K562 (cell line): Measurements from ENCODE around the gene OCA2. TPM values are rescaled to one million over a fixed set of nuclear protein-coding genes. Genes with fewer than 3 reads are reported as not detected.
"Not testable (repeated sequence)": the region's sequence is repeated elsewhere in the genome, so short reads cannot be mapped to it uniquely, and the experiment has no call there.

Experiments used
- ATAC-seq: fragments of 200-7000 bp; cut with Tn5 transposase; 3 replicates; pipeline ENCODE4 v1.9.1; 2020; ENCODE audit warnings: moderate library complexity
- BruUV-seq: library from RNA; stranded (reverse); fragments of 400-500 nt; replicated peaks from 2 replicates; lab custom pipeline; 2021; lab: Mats Ljungman, UMichigan
- CTCF ChIA-PET: fragments of 300-600 bp; formaldehyde crosslinking; extraction: SDS; loops from one replicate; lab custom pipeline; 2021; ENCODE audit warnings: low intra/inter-chr PET ratio; lab: Yijun Ruan, JAX
- POLR2A ChIA-PET: fragments of 300-600, 350-650 bp; sonication (Branson Sonifier 250); formaldehyde crosslinking; extraction: SDS; loops from one replicate; lab custom pipeline; 2021; ENCODE audit warnings: antibody characterized with exemption, inconsistent platforms; lab: Yijun Ruan, JAX
- DNase-seq, 4 experiments: peaks; one replicate each; pipeline versions ENCODE4 v3.0.0 to v3.0.0-alpha.2; 2011 to 2018; ENCODE audit warnings: low spot score in 3 of 4, mixed read lengths in 3 of 4; ENCODE audit errors: extremely low read depth in 1 of 4
- FAIRE-seq: peaks from 2 replicates; lab custom pipeline; 2011; peaks lifted over from hg19 to GRCh38; lab: Jason Lieb, UNC
- H2AFZ ChIP-seq: 2 replicates; pipeline ENCODE4 v1.6.0; 2011; ENCODE audit warnings: low read depth, low read length, control low read depth, inconsistent platforms
- H3K27ac ChIP-seq: fragments of 200-600 bp; 3 replicates; pipeline ENCODE4 v1.8.0; 2011; ENCODE audit warnings: low read depth, mild to moderate bottlenecking, control low read depth, inconsistent platforms, low read length, moderate library complexity, mixed read lengths; ENCODE audit errors: extremely low read depth
- H3K27me3 ChIP-seq, 2 experiments: fragments of 300-600 bp in 1 of 2; 2 replicates in 1 of 2; 3 replicates in 1 of 2; pipeline versions ENCODE4 v1.6.0 to v1.8.0; 2011; ENCODE audit warnings: inconsistent platforms in 2 of 2, low read length in 2 of 2, mild to moderate bottlenecking in 1 of 2, mixed read lengths in 1 of 2, moderate library complexity in 1 of 2; ENCODE audit not compliant: control insufficient read depth in 2 of 2, insufficient read depth in 2 of 2
- H3K36me3 ChIP-seq: fragments of 300-600 bp; 3 replicates; pipeline ENCODE4 v1.8.0; 2011; ENCODE audit warnings: mild to moderate bottlenecking, low read length, inconsistent platforms; ENCODE audit not compliant: control insufficient read depth, insufficient read depth
- H3K4me1 ChIP-seq, 2 experiments: fragments of 200-600 bp in 1 of 2; replicated peaks in 1 of 2; 2 replicates in 1 of 2; 3 replicates in 1 of 2; pipeline versions ENCODE4 v1.5.1 to v1.8.0; 2011; ENCODE audit warnings: inconsistent platforms in 2 of 2, low read length in 2 of 2, mild to moderate bottlenecking in 1 of 2, mixed read lengths in 1 of 2, moderate library complexity in 1 of 2; ENCODE audit not compliant: control insufficient read depth in 2 of 2, insufficient read depth in 2 of 2
- H3K4me2 ChIP-seq: 2 replicates; pipeline ENCODE4 v1.6.1; 2011; ENCODE audit warnings: low read length, control low read depth, inconsistent platforms, mixed read lengths; ENCODE audit not compliant: insufficient read depth
- H3K4me3 ChIP-seq: fragments of 200-600 bp; sonication (generic), shearing (Covaris generic); 2 replicates; pipeline ENCODE4 v1.5.1; 2016; ENCODE audit warnings: control low read depth, inconsistent platforms
- H3K79me2 ChIP-seq: fragments of 200-600 bp; 3 replicates; pipeline ENCODE4 v1.8.0; 2011; ENCODE audit warnings: low read length, inconsistent platforms; ENCODE audit not compliant: control insufficient read depth, insufficient read depth
- H3K9ac ChIP-seq, 2 experiments: 2 replicates each; pipeline versions ENCODE4 v1.6.0 to v1.6.1; 2011; ENCODE audit warnings: low read depth in 2 of 2, low read length in 2 of 2, control low read depth in 1 of 2, inconsistent platforms in 1 of 2, mild to moderate bottlenecking in 1 of 2, mixed read lengths in 1 of 2; ENCODE audit not compliant: insufficient read depth in 1 of 2
- H3K9me1 ChIP-seq: one replicate; pipeline ENCODE4 v1.6.0; 2011; ENCODE audit warnings: inconsistent platforms, mild to moderate bottlenecking, low read length, moderate library complexity; ENCODE audit not compliant: control insufficient read depth, insufficient read depth
- H3K9me3 ChIP-seq: replicated peaks from 2 replicates; pipeline ENCODE4 v1.5.1; 2011; ENCODE audit warnings: low read depth, low read length, inconsistent platforms; ENCODE audit not compliant: control insufficient read depth, insufficient read depth
- H4K20me1 ChIP-seq: replicated peaks from 2 replicates; pipeline ENCODE4 v1.6.1; 2011; ENCODE audit warnings: low read length, inconsistent platforms, mixed read lengths; ENCODE audit not compliant: control insufficient read depth, insufficient read depth
- CREBBP ChIP-seq: IDR thresholded peaks from one replicate; pipeline ENCODE4 v1.6.1; 2012; ENCODE audit warnings: low read depth, mild to moderate bottlenecking, control low read depth, inconsistent platforms, low read length
- IFI16 ChIP-seq: fragments of 250-450 bp; sonication (Bioruptor Pico); IDR thresholded peaks from 2 replicates; pipeline ENCODE4 v2.1.2; 2022; ENCODE audit warnings: mild to moderate bottlenecking, inconsistent platforms
- SLC30A9 ChIP-seq: fragments of 250-450 bp; sonication (Bioruptor Pico); IDR thresholded peaks from 2 replicates; pipeline ENCODE4 v1.8.0; 2022; ENCODE audit warnings: mild to moderate bottlenecking, moderate library complexity
- SRF ChIP-seq, 2 experiments: fragments of 250-450, 450-650 bp in 1 of 2; sonication (Bioruptor Pico) in 1 of 2; sonication (generic) in 1 of 2; formaldehyde crosslinking; IDR thresholded peaks; 2 replicates each; pipeline versions ENCODE4 v1.5.0 to v1.5.1; 2020 to 2022; ENCODE audit warnings: mild to moderate bottlenecking in 1 of 2, missing genetic modification reagents in 1 of 2
- ZNF668 ChIP-seq: fragments of 250-450 bp; sonication (Bioruptor Pico); IDR thresholded peaks from 2 replicates; pipeline ENCODE4 v1.8.0; 2022; ENCODE audit warnings: mild to moderate bottlenecking, inconsistent platforms
- WGBS: fragments of 100-300 bp; shearing (Covaris generic); methylation state at CpG from one replicate; pipeline ENCODE4 v1.1.6; 2016; ENCODE audit warnings: low coverage, mixed read lengths; ENCODE audit not compliant: insufficient coverage; ENCODE audit errors: missing lambda C conversion rate; 5-methylcytosine and 5-hydroxymethylcytosine counted together
- in situ Hi-C: fragments of 300-500 bp; cut with MboI; formaldehyde crosslinking; loops from 4 replicates; pipeline ENCODE4 v1.15.0; 2018; ENCODE audit warnings: inconsistent platforms, mixed read lengths
- intact Hi-C: fragments of 100-400 bp; cut with micrococcal nuclease; formaldehyde crosslinking; loops from 2 replicates; pipeline ENCODE4 v1.14.2; 2022
- polyA plus RNA-seq, 8 experiments: library from polyadenylated mRNA; depleted of rRNA in 4 of 8; stranded (reverse) in 5 of 8; unstranded in 3 of 8; fragments of >200 nt; fragmentation: Nextera tagmentation in 2 of 8; fragmentation: Illumina TruSeq in 1 of 8; extraction: Ambion mirVana in 2 of 8; extraction: Trizol in 1 of 8; gene quantifications; 2 replicates each; pipeline versions ENCODE4 v1.2.1 to v1.2.3, GENCODE V29; 2011 to 2014; ENCODE audit warnings: inconsistent platforms in 1 of 8, missing spikeins in 1 of 8
- total RNA-seq, 7 experiments: library from RNA; depleted of rRNA in 6 of 7; stranded (reverse); fragments of >200 nt in 6 of 7; fragmentation: Illumina TruSeq in 2 of 7; extraction: Trizol in 2 of 7; gene quantifications; 2 replicates each; pipeline versions ENCODE4 v1.2.1 to v1.2.3, GENCODE V29; 2011 to 2021; ENCODE audit warnings: low replicate concordance in 1 of 7

Gene OCA2
- total and polyA plus RNA-seq, 9 of the 15 experiments (the other 6 are each of a cell fraction or from before 2014, with no cell fraction given), result 0.07 to 0.59 (median 0.17) TPM; not detected in 1

- H3K9me1 ChIP-seq, ATAC-seq, H4K20me1 ChIP-seq, H3K4me1 ChIP-seq, CTCF ChIA-PET, H2AFZ ChIP-seq, H3K36me3 ChIP-seq, DNase-seq, FAIRE-seq, BruUV-seq, H3K9me3 ChIP-seq, intact Hi-C loops, H3K4me2 ChIP-seq, H3K27ac ChIP-seq, H3K9ac ChIP-seq, in situ Hi-C loops, H3K4me3 ChIP-seq, H3K79me2 ChIP-seq: not testable (repeated sequence)
- 3% methylated on average over 2 of the region's 2 CpGs for WGBS
- POLR2A ChIA-PET, result interaction anchor here (1.0 kb wide), 1 partner anchor 22 kb away, joined by 3 read pairs; no protein-coding TSS in a partner anchor
- H3K27me3 ChIP-seq, result peaks cover 5 to 29% of the 10 kb centered on the region in 2 experiments; a peak in 4 of 5 replicates
Observed at GRCh38 chr15:28008175-28008574, 90.9 kb downstream of the OCA2 start.

- 2% methylated on average over 9 of the region's 9 CpGs for WGBS
- CTCF ChIA-PET, result no interaction called here
- no peak for FAIRE-seq
Observed at GRCh38 chr15:28006116-28006905, 92.8 kb downstream of the OCA2 start.

More at GRCh38 chr15:28006116-28006905, 92.8 kb downstream of the OCA2 start:
- no peak overlapping the region for H3K4me2 ChIP-seq
- intact Hi-C loops (no loop called here), in situ Hi-C loops (no loop called here)
- POLR2A ChIA-PET, result no interaction called here
- H3K9ac ChIP-seq, result no peak overlapping the region
- peaks cover 0 to 8% of the 10 kb centered on the region in 2 experiments; a peak in 2 of 5 replicates for H3K4me1 ChIP-seq
- no peak overlapping the region for H3K27ac ChIP-seq
- H2AFZ ChIP-seq, result no peak overlapping the region
- H3K9me3 ChIP-seq, result no peaks in the 10 kb centered on the region
- ATAC-seq, result no peak
- H3K9me1 ChIP-seq, result no peaks in the 10 kb centered on the region
- peaks cover 5 to 36% of the 10 kb centered on the region in 2 experiments; a peak in 4 of 5 replicates for H3K27me3 ChIP-seq
- H3K4me3 ChIP-seq, result no peak overlapping the region
- 0 out of 2 replicates have a peak, but pooled peaks cover 5% of the 10 kb centered on the region for H4K20me1 ChIP-seq
- no peaks in the 10 kb centered on the region for H3K36me3 ChIP-seq
- no peaks in the 10 kb centered on the region for H3K79me2 ChIP-seq
- DNase-seq, result no peak
- no peak for TF ChIP-seq SLC30A9 (CRISPR knock-in tag)
- no peak for TF ChIP-seq SRF (CRISPR knock-in tag; IDR thresholded peaks at IDR 0.05)
- TF ChIP-seq IFI16 (CRISPR knock-in tag), result no peak
- TF ChIP-seq ZNF668, result no peak
- no peak for TF ChIP-seq CREBBP
- no TSS peak for BruUV-seq
